ENCODE results near the gene ATP1A2. TPM values are rescaled to one million over a fixed set of nuclear protein-coding genes. Genes with fewer than 3 reads are reported as not detected.

The ATP1A2 gene
- total RNA-seq, 1 experiment from 2014 or later, result not detected

GRCh38 chr1:160157174-160157573 is 41.6 kb downstream of the ATP1A2 start:
- no peak for DNase-seq
- H3K4me3 ChIP-seq (ENCODE audit: low read length), result no peak overlapping the region

GRCh38 chr1:160158031-160158430 is 42.5 kb downstream of the ATP1A2 start:
- no peaks in the 10 kb centered on the region for H4K20me1 ChIP-seq (ENCODE audit: insufficient read depth, low read depth, low read length)
- no peaks in the 10 kb centered on the region for H3K4me1 ChIP-seq (ENCODE audit: low read length)
- no peaks in the 10 kb centered on the region for H3K27me3 ChIP-seq (ENCODE audit: low read length)
- H3K4me3 ChIP-seq (ENCODE audit: low read length), result no peak overlapping the region
- H3K9ac ChIP-seq (ENCODE audit: low read length), result no peak overlapping the region
- no peak for DNase-seq
- no peak overlapping the region for H3K4me2 ChIP-seq (ENCODE audit: low read depth, low read length, poor library complexity, severe bottlenecking)
- no peaks in the 10 kb centered on the region for H3K9me3 ChIP-seq (ENCODE audit: low read length)
- no peaks in the 10 kb centered on the region for H3K79me2 ChIP-seq (ENCODE audit: low read length)
- no peak overlapping the region for H2AFZ ChIP-seq (ENCODE audit: low read length)
- H3K9me2 ChIP-seq (replicated peaks; ENCODE audit: insufficient read depth, low read length), result no peaks in the 10 kb centered on the region
- H3K27ac ChIP-seq (ENCODE audit: low read length), result no peak overlapping the region
- no peaks in the 10 kb centered on the region for H3K36me3 ChIP-seq (ENCODE audit: insufficient read depth, low read length)

More at GRCh38 chr1:160157174-160157573, 41.6 kb downstream of the ATP1A2 start:
- Histone ChIP-seq H3K9me2 (replicated peaks; ENCODE audit: insufficient read depth, low read length) (no peaks in the 10 kb centered on the region), H3K9me3 (ENCODE audit: low read length) (no peaks in the 10 kb centered on the region), H3K4me2 (ENCODE audit: low read depth, low read length, poor library complexity, severe bottlenecking) (no peak overlapping the region), H3K4me1 (ENCODE audit: low read length) (no peaks in the 10 kb centered on the region), H4K20me1 (ENCODE audit: insufficient read depth, low read depth, low read length) (no peaks in the 10 kb centered on the region), H3K36me3 (ENCODE audit: insufficient read depth, low read length) (no peaks in the 10 kb centered on the region), H3K27me3 (ENCODE audit: low read length) (no peaks in the 10 kb centered on the region), H2AFZ (ENCODE audit: low read length) (no peak overlapping the region), H3K9ac (ENCODE audit: low read length) (no peak overlapping the region), H3K27ac (ENCODE audit: low read length) (no peak overlapping the region), H3K79me2 (ENCODE audit: low read length) (no peaks in the 10 kb centered on the region)

- H3K4me1 ChIP-seq (ENCODE audit: low read length), result no peaks in the 10 kb centered on the region
- no peaks in the 10 kb centered on the region for H4K20me1 ChIP-seq (ENCODE audit: insufficient read depth, low read depth, low read length)
- no peaks in the 10 kb centered on the region for H3K9me3 ChIP-seq (ENCODE audit: low read length)
- no peak for DNase-seq
- H3K9me2 ChIP-seq (replicated peaks; ENCODE audit: insufficient read depth, low read length), result no peaks in the 10 kb centered on the region
- H3K36me3 ChIP-seq (ENCODE audit: insufficient read depth, low read length), result no peaks in the 10 kb centered on the region
- no peak overlapping the region for H2AFZ ChIP-seq (ENCODE audit: low read length)
- no peak overlapping the region for H3K9ac ChIP-seq (ENCODE audit: low read length)
- H3K27ac ChIP-seq (ENCODE audit: low read length), result no peak overlapping the region
- no peaks in the 10 kb centered on the region for H3K79me2 ChIP-seq (ENCODE audit: low read length)
- no peak overlapping the region for H3K4me3 ChIP-seq (ENCODE audit: low read length)
- no peaks in the 10 kb centered on the region for H3K27me3 ChIP-seq (ENCODE audit: low read length)
- H3K4me2 ChIP-seq (ENCODE audit: low read depth, low read length, poor library complexity, severe bottlenecking), result no peak overlapping the region
Observed at GRCh38 chr1:160158534-160158933, 43.0 kb downstream of the ATP1A2 start.

GRCh38 chr1:160159846-160160245 is 44.3 kb downstream of the ATP1A2 start:
- no peaks in the 10 kb centered on the region for H3K9me3 ChIP-seq (ENCODE audit: low read length)
- H3K36me3 ChIP-seq (ENCODE audit: insufficient read depth, low read length), result no peaks in the 10 kb centered on the region
- no peaks in the 10 kb centered on the region for H3K9me2 ChIP-seq (replicated peaks; ENCODE audit: insufficient read depth, low read length)

GRCh38 chr1:160161965-160162705 is 46.6 kb downstream of the ATP1A2 start:
- H2AFZ ChIP-seq (ENCODE audit: low read length), result no peak overlapping the region
- no peak overlapping the region for H3K4me2 ChIP-seq (ENCODE audit: low read depth, low read length, poor library complexity, severe bottlenecking)
- no peaks in the 10 kb centered on the region for H3K36me3 ChIP-seq (ENCODE audit: insufficient read depth, low read length)
- no peaks in the 10 kb centered on the region for H3K27me3 ChIP-seq (ENCODE audit: low read length)
- H3K9me2 ChIP-seq (replicated peaks; ENCODE audit: insufficient read depth, low read length), result no peaks in the 10 kb centered on the region
- H3K4me3 ChIP-seq (ENCODE audit: low read length), result no peak overlapping the region
- H3K9ac ChIP-seq (ENCODE audit: low read length), result no peak overlapping the region
- no peaks in the 10 kb centered on the region for H4K20me1 ChIP-seq (ENCODE audit: insufficient read depth, low read depth, low read length)
- no peaks in the 10 kb centered on the region for H3K79me2 ChIP-seq (ENCODE audit: low read length)
- DNase-seq, result peak; percentile 52
- H3K27ac ChIP-seq (ENCODE audit: low read length), result no peak overlapping the region
- no peaks in the 10 kb centered on the region for H3K4me1 ChIP-seq (ENCODE audit: low read length)
- H3K9me3 ChIP-seq (ENCODE audit: low read length), result no peaks in the 10 kb centered on the region

More at GRCh38 chr1:160159846-160160245, 44.3 kb downstream of the ATP1A2 start:
- no peaks in the 10 kb centered on the region for H3K4me1 ChIP-seq (ENCODE audit: low read length)
- no peak overlapping the region for H3K4me3 ChIP-seq (ENCODE audit: low read length)
- no peaks in the 10 kb centered on the region for H3K27me3 ChIP-seq (ENCODE audit: low read length)
- no peak for DNase-seq
- H2AFZ ChIP-seq (ENCODE audit: low read length), result no peak overlapping the region
- no peaks in the 10 kb centered on the region for H4K20me1 ChIP-seq (ENCODE audit: insufficient read depth, low read depth, low read length)
- H3K9ac ChIP-seq (ENCODE audit: low read length), result no peak overlapping the region
- H3K27ac ChIP-seq (ENCODE audit: low read length), result no peak overlapping the region
- H3K79me2 ChIP-seq (ENCODE audit: low read length), result no peaks in the 10 kb centered on the region
- no peak overlapping the region for H3K4me2 ChIP-seq (ENCODE audit: low read depth, low read length, poor library complexity, severe bottlenecking)

- Histone ChIP-seq H3K27ac (ENCODE audit: low read length) (no peak overlapping the region), H3K9me2 (replicated peaks; ENCODE audit: insufficient read depth, low read length) (no peaks in the 10 kb centered on the region), H3K36me3 (ENCODE audit: insufficient read depth, low read length) (no peaks in the 10 kb centered on the region), H2AFZ (ENCODE audit: low read length) (no peak overlapping the region), H3K9me3 (ENCODE audit: low read length) (no peaks in the 10 kb centered on the region), H3K4me2 (ENCODE audit: low read depth, low read length, poor library complexity, severe bottlenecking) (no peak overlapping the region), H3K27me3 (ENCODE audit: low read length) (no peaks in the 10 kb centered on the region), H3K79me2 (ENCODE audit: low read length) (no peaks in the 10 kb centered on the region), H4K20me1 (ENCODE audit: insufficient read depth, low read depth, low read length) (no peaks in the 10 kb centered on the region), H3K9ac (ENCODE audit: low read length) (no peak overlapping the region), H3K4me3 (ENCODE audit: low read length) (no peak overlapping the region), H3K4me1 (ENCODE audit: low read length) (no peaks in the 10 kb centered on the region)
- no peak for DNase-seq
Observed at GRCh38 chr1:160162931-160163330, 47.4 kb downstream of the ATP1A2 start.

- no peak overlapping the region for H3K4me3 ChIP-seq (ENCODE audit: low read length)
- H2AFZ ChIP-seq (ENCODE audit: low read length), result no peak overlapping the region
- H3K4me2 ChIP-seq (ENCODE audit: low read depth, low read length, poor library complexity, severe bottlenecking), result no peak overlapping the region
- H3K9me3 ChIP-seq (ENCODE audit: low read length), result no peaks in the 10 kb centered on the region
- no peaks in the 10 kb centered on the region for H3K9me2 ChIP-seq (replicated peaks; ENCODE audit: insufficient read depth, low read length)
- H3K79me2 ChIP-seq (ENCODE audit: low read length), result no peaks in the 10 kb centered on the region
- H3K4me1 ChIP-seq (ENCODE audit: low read length), result peaks cover under 1% of the 10 kb centered on the region
- H3K27ac ChIP-seq (ENCODE audit: low read length), result no peak overlapping the region
- H3K9ac ChIP-seq (ENCODE audit: low read length), result no peak overlapping the region
- H3K36me3 ChIP-seq (ENCODE audit: insufficient read depth, low read length), result no peaks in the 10 kb centered on the region
- no peaks in the 10 kb centered on the region for H3K27me3 ChIP-seq (ENCODE audit: low read length)
- DNase-seq, result no peak
- H4K20me1 ChIP-seq (ENCODE audit: insufficient read depth, low read depth, low read length), result no peaks in the 10 kb centered on the region
Observed at GRCh38 chr1:160163615-160164014, 48.1 kb downstream of the ATP1A2 start.

GRCh38 chr1:160164121-160164520 is 48.6 kb downstream of the ATP1A2 start:
- Histone ChIP-seq H3K79me2 (ENCODE audit: low read length) (no peaks in the 10 kb centered on the region), H3K4me1 (ENCODE audit: low read length) (peaks cover 5% of the 10 kb centered on the region), H3K9me2 (replicated peaks; ENCODE audit: insufficient read depth, low read length) (no peaks in the 10 kb centered on the region), H3K4me2 (ENCODE audit: low read depth, low read length, poor library complexity, severe bottlenecking) (no peak overlapping the region), H3K27ac (ENCODE audit: low read length) (no peak overlapping the region), H4K20me1 (ENCODE audit: insufficient read depth, low read depth, low read length) (no peaks in the 10 kb centered on the region), H3K9me3 (ENCODE audit: low read length) (no peaks in the 10 kb centered on the region), H3K27me3 (ENCODE audit: low read length) (no peaks in the 10 kb centered on the region), H3K9ac (ENCODE audit: low read length) (no peak overlapping the region), H2AFZ (ENCODE audit: low read length) (no peak overlapping the region), H3K36me3 (ENCODE audit: insufficient read depth, low read length) (no peaks in the 10 kb centered on the region), H3K4me3 (ENCODE audit: low read length) (no peak overlapping the region)
- no peak for DNase-seq

Data from Karpas-422 (cell line).